RWPE1 (cell line): Measurements from ENCODE around the gene HOXA7.

Source experiments
- CTCF ChIA-PET: fragments of 350-600 bp; sonication (Branson Sonifier 250); formaldehyde crosslinking; extraction: SDS; loops from one replicate; lab custom pipeline; 2021; lab: Yijun Ruan, JAX
- POLR2A ChIA-PET: fragments of 400-600 bp; formaldehyde crosslinking; extraction: SDS; loops from one replicate; lab custom pipeline; 2020; ENCODE audit warnings: antibody characterized with exemption; ENCODE audit not compliant: low non-redundant PET; lab: Yijun Ruan, JAX
- DNase-seq: peaks from one replicate; pipeline ENCODE4 v3.0.0; 2012; ENCODE audit warnings: low spot score
- H3K27ac ChIP-seq: fragments of 450-650 bp; 2 replicates; pipeline ENCODE4 v1.5.1; 2017
- CTCF ChIP-seq: fragments of 450-650 bp; conservative IDR thresholded peaks from 2 replicates; pipeline ENCODE4 v1.5.1; 2017; ENCODE audit warnings: low read depth, mild to moderate bottlenecking

HOXA7 gene

GRCh38 chr7:27109466-27110185, 46.8 kb downstream of the HOXA7 start:
- no peak for TF ChIP-seq CTCF
- CTCF ChIA-PET = no interaction called here
- peak overlapping the region; percentile 92 for H3K27ac ChIP-seq
- POLR2A ChIA-PET = no interaction called here
- no peak for DNase-seq

- ChIA-PET CTCF (interaction anchor here (0.9 kb wide), 1 partner anchor 10 kb away, joined by 3 read pairs; no protein-coding TSS in a partner anchor), POLR2A (no interaction called here)
- TF ChIP-seq CTCF = no peak
- no peak for DNase-seq
- H3K27ac ChIP-seq = no peak overlapping the region; the same call in 1 of the 2 replicates
Observed at GRCh38 chr7:27108390-27109127, 47.9 kb downstream of the HOXA7 start.

GRCh38 chr7:27107391-27108381, 48.8 kb downstream of the HOXA7 start:
- DNase-seq = no peak
- no peak for TF ChIP-seq CTCF
- POLR2A ChIA-PET = no interaction called here
- CTCF ChIA-PET = interaction anchor here (0.7 to 0.9 kb wide), 2 partner anchors 9 to 412 kb away, joined by 3 to 4 read pairs; no protein-coding TSS in a partner anchor
- H3K27ac ChIP-seq = no peak overlapping the region

GRCh38 chr7:27106901-27107240, 49.6 kb downstream of the HOXA7 start:
- DNase-seq = no peak
- POLR2A ChIA-PET = no interaction called here
- CTCF ChIA-PET = interaction anchor here (0.7 kb wide), 1 partner anchor 411 kb away, joined by 4 read pairs; no protein-coding TSS in a partner anchor
- no peak for TF ChIP-seq CTCF
- no peak overlapping the region for H3K27ac ChIP-seq

GRCh38 chr7:27106181-27106900, 50.1 kb downstream of the HOXA7 start:
- TF ChIP-seq CTCF = no peak
- ChIA-PET POLR2A (no interaction called here), CTCF (no interaction called here)
- H3K27ac ChIP-seq = no peak overlapping the region
- DNase-seq = no peak
